K562 (cell line): Measurements from ENCODE around the gene PDRG1. TPM values are rescaled to one million over a fixed set of nuclear protein-coding genes. Genes with fewer than 3 reads are reported as not detected.

Source experiments
- ATAC-seq: fragments of 200-7000 bp; cut with Tn5 transposase; 3 replicates; pipeline ENCODE4 v1.9.1; 2020; ENCODE audit warnings: moderate library complexity
- BruUV-seq: library from RNA; stranded (reverse); fragments of 400-500 nt; replicated peaks from 2 replicates; lab custom pipeline; 2021; lab: Mats Ljungman, UMichigan
- CTCF ChIA-PET: fragments of 300-600 bp; formaldehyde crosslinking; extraction: SDS; loops from one replicate; lab custom pipeline; 2021; ENCODE audit warnings: low intra/inter-chr PET ratio; lab: Yijun Ruan, JAX
- POLR2A ChIA-PET: fragments of 300-600, 350-650 bp; sonication (Branson Sonifier 250); formaldehyde crosslinking; extraction: SDS; loops from one replicate; lab custom pipeline; 2021; ENCODE audit warnings: antibody characterized with exemption, inconsistent platforms; lab: Yijun Ruan, JAX
- DNase-seq, 4 experiments: peaks; one replicate each; pipeline versions ENCODE4 v3.0.0 to v3.0.0-alpha.2; 2011 to 2018; ENCODE audit warnings: low spot score in 3 of 4, mixed read lengths in 3 of 4; ENCODE audit errors: extremely low read depth in 1 of 4
- FAIRE-seq: peaks from 2 replicates; lab custom pipeline; 2011; peaks lifted over from hg19 to GRCh38; lab: Jason Lieb, UNC
- H2AFZ ChIP-seq: 2 replicates; pipeline ENCODE4 v1.6.0; 2011; ENCODE audit warnings: low read depth, low read length, control low read depth, inconsistent platforms
- H3K27ac ChIP-seq: fragments of 200-600 bp; 3 replicates; pipeline ENCODE4 v1.8.0; 2011; ENCODE audit warnings: low read depth, mild to moderate bottlenecking, control low read depth, inconsistent platforms, low read length, moderate library complexity, mixed read lengths; ENCODE audit errors: extremely low read depth
- H3K27me3 ChIP-seq, 2 experiments: fragments of 300-600 bp in 1 of 2; 2 replicates in 1 of 2; 3 replicates in 1 of 2; pipeline versions ENCODE4 v1.6.0 to v1.8.0; 2011; ENCODE audit warnings: inconsistent platforms in 2 of 2, low read length in 2 of 2, mild to moderate bottlenecking in 1 of 2, mixed read lengths in 1 of 2, moderate library complexity in 1 of 2; ENCODE audit not compliant: control insufficient read depth in 2 of 2, insufficient read depth in 2 of 2
- H3K36me3 ChIP-seq: fragments of 300-600 bp; 3 replicates; pipeline ENCODE4 v1.8.0; 2011; ENCODE audit warnings: mild to moderate bottlenecking, low read length, inconsistent platforms; ENCODE audit not compliant: control insufficient read depth, insufficient read depth
- H3K4me1 ChIP-seq, 2 experiments: fragments of 200-600 bp in 1 of 2; replicated peaks in 1 of 2; 2 replicates in 1 of 2; 3 replicates in 1 of 2; pipeline versions ENCODE4 v1.5.1 to v1.8.0; 2011; ENCODE audit warnings: inconsistent platforms in 2 of 2, low read length in 2 of 2, mild to moderate bottlenecking in 1 of 2, mixed read lengths in 1 of 2, moderate library complexity in 1 of 2; ENCODE audit not compliant: control insufficient read depth in 2 of 2, insufficient read depth in 2 of 2
- H3K4me2 ChIP-seq: 2 replicates; pipeline ENCODE4 v1.6.1; 2011; ENCODE audit warnings: low read length, control low read depth, inconsistent platforms, mixed read lengths; ENCODE audit not compliant: insufficient read depth
- H3K4me3 ChIP-seq: fragments of 200-600 bp; sonication (generic), shearing (Covaris generic); 2 replicates; pipeline ENCODE4 v1.5.1; 2016; ENCODE audit warnings: control low read depth, inconsistent platforms
- H3K79me2 ChIP-seq: fragments of 200-600 bp; 3 replicates; pipeline ENCODE4 v1.8.0; 2011; ENCODE audit warnings: low read length, inconsistent platforms; ENCODE audit not compliant: control insufficient read depth, insufficient read depth
- H3K9ac ChIP-seq, 2 experiments: 2 replicates each; pipeline versions ENCODE4 v1.6.0 to v1.6.1; 2011; ENCODE audit warnings: low read depth in 2 of 2, low read length in 2 of 2, control low read depth in 1 of 2, inconsistent platforms in 1 of 2, mild to moderate bottlenecking in 1 of 2, mixed read lengths in 1 of 2; ENCODE audit not compliant: insufficient read depth in 1 of 2
- H3K9me1 ChIP-seq: one replicate; pipeline ENCODE4 v1.6.0; 2011; ENCODE audit warnings: inconsistent platforms, mild to moderate bottlenecking, low read length, moderate library complexity; ENCODE audit not compliant: control insufficient read depth, insufficient read depth
- H3K9me3 ChIP-seq: replicated peaks from 2 replicates; pipeline ENCODE4 v1.5.1; 2011; ENCODE audit warnings: low read depth, low read length, inconsistent platforms; ENCODE audit not compliant: control insufficient read depth, insufficient read depth
- H4K20me1 ChIP-seq: replicated peaks from 2 replicates; pipeline ENCODE4 v1.6.1; 2011; ENCODE audit warnings: low read length, inconsistent platforms, mixed read lengths; ENCODE audit not compliant: control insufficient read depth, insufficient read depth
- KDM2B ChIP-seq: fragments of 250-450 bp; sonication (Bioruptor Pico); IDR thresholded peaks from 2 replicates; pipeline ENCODE4 v1.8.0; 2021; ENCODE audit warnings: mild to moderate bottlenecking, moderate library complexity
- KLF10 ChIP-seq: fragments of 250-450 bp; sonication (Bioruptor Pico); IDR thresholded peaks from 2 replicates; pipeline ENCODE4 v1.6.1; 2021; ENCODE audit warnings: matching md5 sums
- MAFK ChIP-seq: IDR thresholded peaks from 2 replicates; pipeline ENCODE4 v1.6.1; 2011; ENCODE audit warnings: low read length, improper control_type of control experiment
- MBD2 ChIP-seq: sonication (generic); IDR thresholded peaks from 2 replicates; pipeline ENCODE4 v1.6.1; 2016; ENCODE audit warnings: low read depth, borderline replicate concordance
- TEAD2 ChIP-seq: fragments of 450-650 bp; IDR thresholded peaks from 2 replicates; pipeline ENCODE4 v1.6.1; 2016; ENCODE audit warnings: missing genetic modification characterization, control low read depth, missing compliant biosample characterization
- TFAM ChIP-seq: fragments of 250-450 bp; sonication (Bioruptor Pico); conservative IDR thresholded peaks from 2 replicates; pipeline ENCODE4 v1.5.0; 2021; ENCODE audit warnings: mild to moderate bottlenecking, moderate library complexity
- TRIM25 ChIP-seq: fragments of 450-650 bp; IDR thresholded peaks from 2 replicates; pipeline ENCODE4 v1.7.0; 2016; ENCODE audit warnings: borderline replicate concordance
- ZNF280B ChIP-seq: fragments of 250-450 bp; sonication (Bioruptor Pico); IDR thresholded peaks from 2 replicates; pipeline ENCODE4 v1.5.1; 2021; ENCODE audit warnings: mild to moderate bottlenecking
- ZNF282 ChIP-seq: sonication (generic); formaldehyde crosslinking; IDR thresholded peaks from 2 replicates; pipeline ENCODE4 v1.8.1; 2023; ENCODE audit warnings: missing genetic modification reagents
- WGBS: fragments of 100-300 bp; shearing (Covaris generic); methylation state at CpG from one replicate; pipeline ENCODE4 v1.1.6; 2016; ENCODE audit warnings: low coverage, mixed read lengths; ENCODE audit not compliant: insufficient coverage; ENCODE audit errors: missing lambda C conversion rate; 5-methylcytosine and 5-hydroxymethylcytosine counted together
- in situ Hi-C: fragments of 300-500 bp; cut with MboI; formaldehyde crosslinking; loops from 4 replicates; pipeline ENCODE4 v1.15.0; 2018; ENCODE audit warnings: inconsistent platforms, mixed read lengths
- intact Hi-C: fragments of 100-400 bp; cut with micrococcal nuclease; formaldehyde crosslinking; loops from 2 replicates; pipeline ENCODE4 v1.14.2; 2022
- polyA plus RNA-seq, 8 experiments: library from polyadenylated mRNA; depleted of rRNA in 4 of 8; stranded (reverse) in 5 of 8; unstranded in 3 of 8; fragments of >200 nt; fragmentation: Nextera tagmentation in 2 of 8; fragmentation: Illumina TruSeq in 1 of 8; extraction: Ambion mirVana in 2 of 8; extraction: Trizol in 1 of 8; gene quantifications; 2 replicates each; pipeline versions ENCODE4 v1.2.1 to v1.2.3, GENCODE V29; 2011 to 2014; ENCODE audit warnings: inconsistent platforms in 1 of 8, missing spikeins in 1 of 8
- total RNA-seq, 7 experiments: library from RNA; depleted of rRNA in 6 of 7; stranded (reverse); fragments of >200 nt in 6 of 7; fragmentation: Illumina TruSeq in 2 of 7; extraction: Trizol in 2 of 7; gene quantifications; 2 replicates each; pipeline versions ENCODE4 v1.2.1 to v1.2.3, GENCODE V29; 2011 to 2021; ENCODE audit warnings: low replicate concordance in 1 of 7

The PDRG1 gene
- total and polyA plus RNA-seq, 9 of the 15 experiments (the other 6 are each of a cell fraction or from before 2014, with no cell fraction given): 12.6 to 58.6 (median 26.1) TPM

GRCh38 chr20:31936420-31936819 is 15.4 kb downstream of the PDRG1 start:
- WGBS: 10% methylated on average over 3 of the region's 4 CpGs
- CTCF ChIA-PET: interaction anchor here (0.6 kb wide), 1 partner anchor 45 kb away, joined by 3 read pairs; no protein-coding TSS in a partner anchor
- FAIRE-seq (no peak), DNase-seq (no peak), ATAC-seq (no peak)
- Histone ChIP-seq H3K4me3 (no peak overlapping the region), H3K9me1 (no peaks in the 10 kb centered on the region), H3K9ac (no peak overlapping the region), H3K4me1 (peaks cover 0 to 3% of the 10 kb centered on the region in 2 experiments; a peak in 1 of 5 replicates), H3K27me3 (peaks cover 4 to 22% of the 10 kb centered on the region in 2 experiments; a peak in 3 of 5 replicates), H3K36me3 (no peaks in the 10 kb centered on the region), H3K79me2 (no peaks in the 10 kb centered on the region), H3K4me2 (no peak overlapping the region), H3K27ac (no peak overlapping the region), H3K9me3 (no peaks in the 10 kb centered on the region), H2AFZ (no peak overlapping the region), H4K20me1 (peaks cover 16% of the 10 kb centered on the region)
- in situ Hi-C loops (no loop called here), intact Hi-C loops (no loop called here)
- TF ChIP-seq TFAM (CRISPR knock-in tag) (no peak), KDM2B (CRISPR knock-in tag) (no peak), KLF10 (CRISPR knock-in tag) (no peak), TEAD2 (tag) (no peak), MBD2 (no peak), TRIM25 (no peak), MAFK (no peak), ZNF280B (CRISPR knock-in tag) (no peak), ZNF282 (CRISPR knock-in tag) (no peak)
- BruUV-seq: no TSS peak
- POLR2A ChIA-PET: interaction anchor here (0.6 to 1.1 kb wide), 3 partner anchors 13 to 129 kb away, joined by 3 read pairs; no protein-coding TSS in a partner anchor
